ENCODE data around the gene C20orf202.
A peak's percentile ranks its signal among the peaks of the same experiment; 100 is the strongest.
"Not testable (repeated sequence)": the region's sequence is repeated elsewhere in the genome, so short reads cannot be mapped to it uniquely, and the experiment has no call there.

Gene C20orf202

DNA sequence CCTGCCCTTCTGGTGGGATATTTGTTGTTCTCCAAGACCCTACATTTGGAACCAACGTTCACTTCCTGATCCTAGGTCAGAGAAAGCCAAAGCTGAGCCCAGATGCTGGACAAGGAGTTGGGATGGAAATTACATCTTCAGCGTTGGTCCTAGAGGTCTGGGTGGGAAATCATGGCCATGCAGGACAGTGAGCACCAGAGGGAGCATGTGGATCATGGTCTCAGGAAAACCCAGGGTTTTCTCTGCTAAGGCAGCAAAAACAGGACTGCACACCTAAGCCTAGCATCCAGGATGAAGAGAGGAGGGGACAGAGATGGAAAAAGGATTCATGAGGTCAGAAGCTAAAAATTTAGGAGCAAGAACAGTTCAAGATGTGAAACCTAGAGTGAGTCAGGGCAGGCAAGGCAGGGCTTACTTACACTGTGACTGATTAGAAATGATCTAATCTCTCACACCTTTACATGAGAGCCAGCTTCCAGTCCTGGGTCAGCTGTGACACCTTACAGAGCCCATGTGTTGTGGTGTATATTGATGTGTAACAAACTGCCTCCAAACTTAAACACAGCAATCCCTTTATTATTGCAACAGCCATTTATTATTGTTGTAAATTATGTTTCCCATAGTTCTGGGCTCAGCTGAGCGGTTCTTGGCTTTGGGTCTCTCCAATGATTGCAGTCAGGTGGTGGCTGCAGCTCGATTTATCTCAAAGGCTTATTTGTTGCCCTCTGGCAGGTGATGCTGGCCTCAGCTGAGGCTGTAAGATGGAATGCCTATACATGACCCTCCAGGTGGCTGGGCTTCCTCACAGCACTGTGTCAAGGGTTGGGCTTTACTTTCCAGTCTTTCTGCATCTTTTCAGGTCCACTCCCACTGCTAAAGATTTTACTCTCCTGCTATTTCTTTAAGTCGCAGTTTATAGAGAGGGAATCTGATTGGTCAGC lies 6.5 kb downstream of the C20orf202 start:
- DNase-seq (ENCODE audit: low read depth in 2 of 2): no peak

DNA sequence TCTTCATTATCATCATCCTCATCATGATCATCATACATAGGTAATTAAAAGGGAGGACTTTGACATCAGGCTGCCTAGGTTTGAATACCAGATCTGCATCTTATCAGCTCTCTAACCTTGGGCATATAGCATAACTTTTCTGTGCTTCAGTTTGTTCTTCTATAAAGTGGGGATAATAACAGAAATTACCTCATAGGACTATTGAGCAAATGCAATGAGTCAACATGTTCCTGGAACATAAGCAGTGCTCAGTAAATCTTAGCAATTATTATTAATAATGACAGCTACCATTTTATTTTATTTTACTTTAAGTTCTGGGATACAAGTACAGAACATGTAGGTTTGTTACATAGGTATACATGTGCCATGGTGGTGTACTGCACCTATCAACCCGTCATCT lies 7.2 kb downstream of the C20orf202 start:
- no peak for DNase-seq (ENCODE audit: low read depth in 2 of 2)

DNA sequence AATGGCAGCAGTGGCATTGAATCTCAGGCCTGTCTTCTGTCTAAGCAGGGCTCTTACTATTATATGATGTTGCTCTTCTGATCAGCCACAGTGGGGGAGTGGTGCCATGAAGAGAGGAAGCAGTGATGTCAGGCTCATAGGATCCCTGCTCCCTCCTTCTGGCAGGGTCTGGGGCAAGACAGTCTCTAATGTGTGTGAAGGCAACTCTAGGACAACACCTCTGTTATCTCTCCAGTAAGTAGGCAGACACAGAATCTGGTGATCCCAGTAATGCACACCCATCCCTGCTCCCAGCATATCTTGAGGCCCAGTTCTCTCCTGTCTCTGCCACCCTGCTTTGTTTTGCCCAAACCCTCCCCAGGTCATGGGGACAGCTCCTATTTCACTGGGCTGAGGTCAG lies 8.8 kb downstream of the C20orf202 start:
- DNase-seq (ENCODE audit: low read depth in 2 of 2): no peak

DNA sequence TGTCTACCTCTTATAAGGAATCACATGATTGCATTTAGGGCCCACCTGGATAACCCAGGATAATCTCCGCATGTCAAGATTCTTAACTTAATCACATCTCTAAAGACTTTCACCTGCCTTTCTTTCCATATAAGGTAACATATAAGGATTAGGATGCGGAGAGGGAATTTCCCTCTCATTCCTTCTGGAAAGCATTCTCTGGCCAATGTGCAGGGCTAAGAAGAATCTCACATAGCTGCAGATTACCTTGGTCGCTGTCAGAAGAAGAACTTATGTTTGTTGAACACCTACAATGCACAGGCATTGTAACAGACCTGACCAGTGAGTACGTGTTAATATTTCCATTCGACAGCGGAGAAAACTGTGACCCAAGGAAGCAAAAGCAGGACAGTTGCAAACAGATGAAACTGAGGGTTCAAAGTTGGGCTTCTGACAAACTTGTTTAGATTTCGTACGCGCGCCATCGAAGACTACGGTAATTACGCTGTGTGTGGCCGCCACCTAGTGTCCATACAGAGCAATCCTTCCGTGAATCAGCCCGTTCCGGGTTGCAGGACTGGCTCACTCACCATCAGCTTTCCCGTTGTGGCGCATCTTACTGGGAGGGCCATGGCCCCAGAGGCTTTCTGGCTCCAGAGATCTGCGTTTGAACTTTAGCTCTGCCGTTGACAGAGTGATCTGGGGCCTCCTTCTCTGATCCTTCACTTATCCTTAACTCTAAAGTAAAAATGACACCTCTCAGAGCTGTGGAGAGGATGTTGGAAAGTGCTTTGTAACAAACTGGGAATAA lies 9.5 kb downstream of the C20orf202 start:
- peak; percentile 39 to 55 for DNase-seq (ENCODE audit: low read depth in 2 of 2)

DNA sequence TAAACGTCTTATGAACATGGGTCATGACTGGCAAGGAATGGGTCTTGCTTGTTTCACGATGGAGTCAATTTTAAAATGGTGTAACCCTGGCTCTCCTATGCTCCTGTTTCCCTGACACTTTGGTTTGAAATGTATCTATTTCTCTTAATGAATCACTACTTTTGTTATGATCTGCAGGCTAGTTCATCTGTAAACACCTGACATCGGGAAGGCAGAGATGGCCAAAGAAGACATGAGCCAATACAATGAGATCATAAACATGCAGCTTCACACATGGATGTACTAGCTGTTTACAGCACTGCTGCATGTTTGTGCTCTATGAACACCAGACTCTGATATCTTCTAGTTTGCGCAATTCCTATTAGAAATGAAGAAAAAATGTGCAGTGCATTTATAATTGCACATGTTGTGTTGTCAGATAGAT lies 11.6 kb downstream of the C20orf202 start:
- DNase-seq (ENCODE audit: low read depth in 2 of 2): no peak

DNA sequence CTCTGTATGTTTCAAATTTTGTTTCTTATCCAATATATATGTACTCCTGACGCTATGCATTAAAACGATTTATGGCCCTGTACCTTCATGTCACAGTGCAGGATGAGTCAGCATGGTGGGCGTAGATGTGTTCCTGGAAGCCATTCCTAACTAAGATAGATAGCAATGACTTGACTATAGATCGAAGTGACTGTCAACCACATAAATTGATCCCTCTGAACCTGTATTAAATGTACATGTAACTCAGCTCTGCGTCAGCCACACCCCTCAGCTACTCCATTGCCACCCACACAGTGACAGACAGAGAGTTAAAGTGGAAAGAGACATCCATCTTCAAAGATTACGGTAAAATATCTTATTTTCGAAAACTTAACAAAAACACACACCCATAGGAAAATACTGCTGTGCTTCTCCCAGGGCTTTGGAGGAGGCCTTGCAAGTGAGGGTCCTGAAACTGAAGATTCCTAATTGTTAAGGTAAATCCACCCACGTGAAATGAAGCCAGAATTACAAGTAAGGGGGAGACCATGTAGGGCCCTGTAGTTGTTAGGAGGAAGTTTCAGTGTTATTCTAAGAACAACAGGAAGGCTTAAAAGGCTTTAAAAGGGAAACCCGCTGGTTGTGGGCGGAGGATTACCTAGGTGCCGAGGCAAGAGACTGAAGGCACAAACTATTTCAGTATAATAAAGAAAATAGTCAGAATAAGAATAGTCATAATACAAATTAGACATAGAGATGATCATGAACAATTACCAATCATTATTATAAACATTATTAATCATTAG lies 12.3 kb downstream of the C20orf202 start:
- DNase-seq (ENCODE audit: low read depth in 2 of 2): peak; percentile 22 to 35

DNA sequence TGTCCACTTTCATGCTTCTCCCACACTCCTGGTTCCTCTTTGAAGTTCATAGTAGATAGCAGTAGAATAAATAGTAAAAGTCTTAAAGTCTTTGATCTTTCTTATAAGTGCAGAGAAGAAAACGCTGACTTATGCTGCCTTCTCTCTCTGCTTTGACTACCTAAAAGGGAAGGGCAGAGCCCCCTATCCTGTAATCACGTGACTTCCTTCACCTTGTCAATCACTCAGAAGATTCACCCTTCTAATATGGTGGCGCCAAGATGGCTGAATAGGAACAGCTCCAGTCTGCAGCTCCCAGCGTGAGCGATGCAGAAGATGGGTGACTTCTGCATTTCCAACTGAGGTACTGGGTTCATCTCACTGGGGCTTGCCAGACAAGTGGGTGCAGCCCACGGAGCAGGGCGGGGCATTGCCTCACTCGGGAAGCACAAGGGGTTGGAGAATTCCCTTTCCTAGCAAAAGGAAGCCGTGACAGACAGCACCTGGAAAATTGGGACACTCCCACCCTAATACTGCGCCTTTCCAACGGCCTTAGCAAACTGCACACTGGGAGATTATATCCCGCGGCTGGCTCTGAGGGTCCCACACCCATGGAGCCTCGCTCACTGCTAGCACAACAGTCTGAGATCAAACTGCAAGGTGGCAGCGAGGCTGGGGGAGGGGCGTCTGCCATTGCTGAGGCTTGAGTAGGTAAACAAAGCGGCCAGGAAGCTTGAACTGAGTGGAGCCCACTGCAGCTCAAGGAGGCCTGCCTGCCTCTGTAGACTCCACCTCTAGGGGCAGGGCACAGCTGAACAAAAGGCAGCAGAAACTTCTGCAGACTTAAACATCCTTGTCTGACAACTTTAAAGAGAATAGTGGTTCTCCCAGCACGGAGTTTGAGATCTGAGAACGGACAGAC lies 13.5 kb downstream of the C20orf202 start:
- DNase-seq (ENCODE audit: low read depth in 2 of 2): not testable (repeated sequence)

DNA sequence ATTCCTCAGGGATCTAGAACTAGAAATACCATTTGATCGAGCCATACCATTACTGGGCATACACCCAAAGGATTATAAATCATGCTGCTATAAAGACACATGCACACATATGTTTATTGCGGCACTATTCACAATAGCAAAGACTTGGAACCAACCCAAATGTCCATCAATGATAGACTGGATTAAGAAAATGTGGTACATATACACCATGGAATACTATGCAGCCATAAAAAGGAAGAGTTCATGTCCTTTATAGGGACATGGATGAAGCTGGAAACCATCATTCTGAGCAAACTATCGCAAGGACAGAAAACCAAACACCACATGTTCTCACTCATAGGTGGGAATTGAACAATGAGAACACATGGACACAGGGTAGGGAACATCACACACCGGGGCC lies 19.5 kb downstream of the C20orf202 start:
- not testable (repeated sequence) for DNase-seq (ENCODE audit: low read depth in 2 of 2)

DNA sequence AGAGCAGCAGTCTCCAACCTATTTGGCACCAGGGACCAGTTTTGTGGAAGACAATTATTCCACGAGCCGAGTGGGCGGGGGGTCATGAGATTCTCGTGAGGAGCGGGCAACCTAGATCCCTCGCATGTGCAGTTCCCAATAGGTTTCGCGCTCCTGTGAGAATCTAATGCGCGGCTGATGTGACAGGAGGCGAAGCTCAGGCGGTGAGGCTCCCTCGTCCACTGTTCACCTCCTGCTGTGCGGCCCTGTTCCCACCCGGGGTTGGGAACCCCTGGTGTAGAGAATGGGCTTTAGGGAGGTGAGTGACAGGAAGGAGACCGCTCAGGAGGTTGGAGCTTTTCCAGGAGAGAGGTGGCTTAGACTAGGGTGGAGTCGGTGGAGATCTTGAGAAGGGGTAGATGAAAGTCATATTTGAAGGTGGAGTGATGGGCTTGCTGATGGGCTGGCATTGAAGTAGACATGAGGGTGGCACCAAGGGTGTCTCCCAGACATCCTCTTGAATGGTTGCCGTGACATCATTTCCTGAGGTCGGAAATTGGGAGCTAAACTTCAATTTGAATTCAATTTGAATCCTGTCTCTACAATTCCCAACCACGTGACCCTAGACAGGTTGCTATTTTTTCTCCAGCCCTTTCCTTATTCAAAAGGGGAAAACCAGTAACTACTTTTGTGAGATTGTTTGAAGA lies 21.1 kb downstream of the C20orf202 start:
- DNase-seq (ENCODE audit: low read depth in 2 of 2): no peak

DNA sequence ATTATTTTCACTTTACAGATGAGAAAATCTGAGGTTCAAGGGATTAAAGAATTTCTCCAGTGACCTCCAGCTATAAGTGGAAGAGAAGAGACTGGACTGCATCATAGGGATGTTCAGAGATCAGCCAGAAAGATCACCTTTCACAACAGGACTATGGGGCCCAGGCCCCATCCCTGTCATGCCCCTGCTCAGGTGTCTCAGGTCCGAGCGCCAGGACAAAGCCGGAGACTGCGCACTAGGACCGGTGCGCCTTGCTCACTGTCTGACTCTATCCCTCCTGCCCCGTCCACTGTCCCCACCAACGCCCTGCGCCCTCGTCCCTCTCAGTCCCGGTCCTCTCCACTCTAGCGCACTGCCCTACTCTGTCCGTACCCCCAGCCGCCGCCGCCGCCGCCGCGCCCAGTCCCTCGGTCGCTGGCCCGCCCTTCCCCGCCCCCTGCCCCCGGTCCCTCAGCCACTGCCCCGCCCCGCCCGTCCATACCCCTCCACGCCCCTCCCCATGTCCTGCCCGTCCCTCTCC lies 22.1 kb downstream of the C20orf202 start:
- DNase-seq (ENCODE audit: low read depth in 2 of 2): no peak

DNA sequence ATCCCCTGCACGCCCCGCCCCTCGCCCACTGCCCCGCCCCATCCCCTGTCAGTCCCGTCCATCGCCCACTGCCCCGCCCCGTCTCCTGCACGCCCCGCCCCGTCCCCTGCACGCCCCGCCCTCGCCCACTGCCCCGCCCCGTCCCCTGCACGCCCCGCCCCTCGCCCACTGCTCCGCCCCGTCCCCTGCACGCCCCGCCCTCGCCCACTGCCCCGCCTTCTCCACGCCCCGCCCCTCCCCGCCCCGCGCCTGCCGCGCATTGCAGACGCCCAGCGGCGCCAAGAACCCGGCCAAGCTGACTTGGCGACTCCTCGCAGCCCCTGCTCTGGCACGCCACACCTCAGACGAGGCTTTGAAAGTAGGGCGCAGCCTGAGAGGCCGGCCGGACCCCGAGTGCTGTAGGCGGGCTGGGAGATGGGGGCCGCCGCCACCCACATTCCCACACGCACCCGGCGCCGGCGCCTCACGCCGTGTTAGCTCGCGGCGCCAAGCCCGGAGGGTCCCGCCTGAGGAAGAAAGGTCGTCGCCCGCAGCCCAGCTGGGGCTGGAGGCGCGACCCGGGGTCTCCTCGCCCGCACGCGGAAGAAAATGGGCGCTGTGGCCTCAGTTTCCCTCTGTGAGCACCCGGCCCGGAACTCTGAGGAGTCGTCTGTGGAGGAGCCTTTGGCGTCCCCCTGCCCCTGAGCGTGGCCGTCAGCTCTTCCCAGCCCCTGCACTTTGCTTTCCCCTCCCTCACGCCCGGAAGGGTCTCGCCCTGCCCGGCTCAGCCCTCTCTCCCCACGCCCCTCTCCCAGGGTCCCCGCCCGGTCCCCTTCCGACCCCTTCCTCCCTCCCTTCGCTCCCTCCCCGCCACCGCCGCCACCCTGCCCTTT lies 22.8 kb downstream of the C20orf202 start, which contains the start of gene RAD21L1:
Gene RAD21L1, plus strand, starts transcription at position 262 of the 872 bp plus-strand sequence. CDS start 2,410 bp downstream, outside the sequence.
- DNase-seq (ENCODE audit: low read depth in 2 of 2): peak; percentile 78 to 88

DNA sequence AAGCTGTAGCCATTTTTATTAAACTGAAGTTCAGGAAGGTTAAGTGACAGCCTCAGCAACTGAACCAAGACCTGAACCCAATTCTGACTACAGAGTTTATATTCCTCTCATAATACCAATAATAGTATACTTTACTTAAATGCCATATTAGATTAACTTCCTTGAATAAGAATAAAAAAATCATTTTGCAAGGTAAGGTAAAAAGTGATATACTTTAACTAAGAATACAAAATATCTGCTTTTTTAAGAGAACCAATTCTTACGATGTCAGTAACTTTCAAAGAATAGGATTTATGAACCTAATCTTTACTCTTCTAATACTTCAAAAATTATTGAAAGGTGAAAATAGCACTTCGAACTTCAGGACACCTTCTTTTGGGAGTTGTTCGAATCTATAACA lies 26.3 kb downstream of the C20orf202 start:
- no peak for DNase-seq (ENCODE audit: low read depth in 2 of 2)

DNA sequence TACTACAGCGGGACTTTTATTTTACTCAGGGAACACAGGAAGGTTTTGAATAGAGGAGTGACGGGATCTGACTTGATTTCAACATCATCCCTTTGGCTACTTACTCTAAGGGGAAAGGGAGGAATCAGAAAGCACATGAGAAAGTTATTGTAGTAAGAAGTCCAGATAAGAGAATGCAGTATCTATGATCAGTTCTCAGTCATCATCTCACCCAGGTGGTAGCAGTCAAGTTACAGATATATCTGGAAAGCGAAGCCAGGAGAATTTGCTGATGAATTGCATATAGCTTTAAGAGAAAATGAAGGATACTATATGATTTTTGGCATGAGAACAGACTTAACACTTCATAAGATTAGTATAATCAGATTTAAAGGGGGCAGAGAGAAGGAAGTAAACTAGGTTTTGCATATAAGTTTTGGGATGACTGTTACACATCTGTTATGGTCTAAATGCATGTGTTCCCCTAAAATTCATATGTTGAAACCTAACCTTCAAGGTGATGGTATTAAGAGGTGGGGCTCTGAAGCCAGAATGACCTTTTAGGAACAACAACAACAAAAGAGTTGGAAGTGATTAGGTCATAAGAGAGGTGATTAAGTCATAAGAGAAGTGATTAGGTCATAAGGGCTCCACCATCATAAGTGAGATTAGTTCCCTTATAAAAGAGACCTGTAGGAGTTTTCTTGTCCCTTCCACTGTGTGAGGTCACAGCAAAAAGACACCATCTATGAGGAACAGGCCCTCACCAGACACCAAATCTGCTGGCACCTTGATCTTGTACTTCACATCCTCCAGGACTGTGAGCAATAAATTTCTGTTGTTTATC lies 29.2 kb downstream of the C20orf202 start:
- no peak for DNase-seq (ENCODE audit: low read depth in 2 of 2)

DNA sequence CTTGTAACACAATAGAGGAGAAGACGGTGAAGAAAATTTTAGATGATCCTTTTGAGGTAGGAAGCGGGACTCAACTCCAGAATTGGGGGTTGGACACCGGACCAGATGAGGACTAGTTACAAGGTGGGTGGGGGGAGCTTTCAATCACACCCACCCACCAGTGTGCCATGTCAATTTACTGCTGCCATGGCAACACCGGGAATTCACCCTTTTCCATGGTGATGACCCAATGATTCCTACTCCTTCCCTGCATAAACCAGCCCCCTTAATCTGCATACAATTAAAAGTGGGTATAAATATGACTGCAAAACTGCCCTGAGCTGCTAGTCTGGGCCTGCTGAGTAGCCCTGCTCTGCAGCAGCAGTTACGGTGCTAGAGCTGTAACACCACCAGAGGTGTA lies 37.3 kb downstream of the C20orf202 start:
- DNase-seq (ENCODE audit: low read depth in 2 of 2): no peak

DNA sequence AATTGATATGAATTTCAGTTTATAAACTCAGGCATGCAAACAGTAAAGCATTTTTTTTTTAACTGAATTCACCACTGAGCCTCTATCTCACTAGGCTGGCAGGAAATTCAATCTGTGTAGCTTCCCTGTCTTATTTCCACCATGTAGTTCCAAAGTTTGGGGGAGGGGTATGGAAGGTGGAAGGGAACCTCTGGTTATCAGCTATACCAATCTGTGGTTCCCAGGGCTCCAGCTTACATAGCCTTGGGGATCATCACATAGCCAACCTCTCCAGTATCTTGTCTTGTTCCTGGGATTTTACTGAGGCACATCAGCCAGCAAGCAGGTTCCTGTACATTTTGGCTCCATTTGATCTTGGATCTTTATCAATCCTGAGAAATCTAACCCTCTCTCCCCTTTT lies 38.2 kb downstream of the C20orf202 start:
- DNase-seq (ENCODE audit: low read depth in 2 of 2): no peak

DNA sequence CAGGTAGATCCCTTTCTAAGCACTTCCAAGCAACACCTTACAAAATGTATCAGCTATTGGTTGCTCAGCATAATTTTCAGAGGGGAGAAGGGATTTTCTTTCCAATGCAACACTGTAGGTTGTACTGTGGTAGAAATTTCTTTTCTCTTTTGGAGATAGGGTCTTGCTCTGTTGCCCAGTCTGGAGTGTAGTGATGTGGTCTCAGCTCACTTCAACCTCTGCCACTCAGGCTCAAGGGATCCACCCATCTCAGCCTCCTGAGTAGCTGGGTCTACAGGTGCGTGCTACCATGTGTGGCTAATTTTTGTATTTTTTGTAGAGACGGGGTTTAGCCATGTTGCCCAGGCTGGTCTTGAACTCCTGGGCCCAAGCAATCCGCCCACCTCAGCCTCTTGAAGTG lies 38.8 kb downstream of the C20orf202 start:
- DNase-seq (ENCODE audit: low read depth in 2 of 2): no peak

DNA sequence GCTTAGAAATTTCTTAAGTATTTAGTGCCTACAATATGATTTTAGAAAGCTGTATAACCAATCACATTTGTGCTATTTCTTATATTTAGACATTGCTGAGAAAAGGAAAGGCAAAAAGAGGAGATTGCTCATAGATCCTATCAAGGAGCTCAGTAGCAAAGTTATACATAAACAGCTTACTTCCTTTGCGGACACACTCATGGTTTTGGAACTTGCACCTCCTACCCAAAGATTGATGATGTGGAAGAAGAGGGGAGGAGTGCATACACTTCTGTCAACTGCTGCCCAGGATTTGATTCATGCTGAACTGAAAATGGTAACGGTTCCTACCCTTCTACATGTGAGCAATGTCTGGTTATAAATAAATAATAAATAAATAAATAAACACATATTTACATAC lies 39.3 kb downstream of the C20orf202 start:
- DNase-seq (ENCODE audit: low read depth in 2 of 2): no peak

DNA sequence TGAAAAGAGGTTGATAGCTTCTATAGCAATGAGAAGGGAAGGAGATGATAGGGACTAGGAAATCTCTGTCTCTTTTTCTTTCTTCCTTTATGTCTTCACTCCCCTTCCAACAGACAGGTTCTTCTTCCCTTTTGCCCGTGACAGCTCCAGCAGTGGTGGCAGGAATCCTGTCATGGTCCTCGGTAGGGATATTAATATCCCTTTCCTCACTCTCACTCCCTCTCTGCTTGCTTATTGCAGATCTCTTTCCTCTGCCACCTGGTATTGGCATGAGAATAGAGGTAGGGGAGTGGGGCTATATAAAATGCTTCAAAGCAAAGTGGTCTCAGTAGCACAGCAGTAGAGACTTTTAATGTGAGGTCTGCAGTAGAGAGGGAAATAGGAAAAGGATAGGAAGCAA lies 42.3 kb downstream of the C20orf202 start:
- DNase-seq (ENCODE audit: low read depth in 2 of 2): no peak

Measured in stimulated activated CD4-positive, alpha-beta T cell treated with anti-CD3 and anti-CD28 coated beads, Interleukin-1b, Interleukin-23, amount 100 ng/mL, for 4 hours (primary cell).